HL-60 (cell line): Measurements from ENCODE around the gene WNT6.

Experiments
- DNase-seq, 2 experiments: peaks; one replicate each; pipeline ENCODE4 v3.0.0-alpha.2; 2010 to 2020; ENCODE audit warnings: low read depth in 1 of 2, low spot score in 1 of 2
- H3K27ac ChIP-seq: fragments of 250-450 bp; sonication (Bioruptor Pico); replicated peaks from 2 replicates; pipeline ENCODE4 v1.5.1; 2020; ENCODE audit warnings: mild to moderate bottlenecking, moderate library complexity
- H3K27me3 ChIP-seq: fragments of 250-450 bp; sonication (Bioruptor Pico); 2 replicates; pipeline ENCODE4 v1.5.1; 2021; ENCODE audit warnings: mild to moderate bottlenecking, moderate library complexity; ENCODE audit not compliant: insufficient read depth, poor library complexity, severe bottlenecking
- H3K4me3 ChIP-seq: replicated peaks from 2 replicates; pipeline ENCODE4 v1.5.1; 2011; ENCODE audit warnings: mild to moderate bottlenecking, control low read depth, low read length; ENCODE audit not compliant: insufficient read depth
- GABPA ChIP-seq: IDR thresholded peaks from 2 replicates; pipeline ENCODE4 v1.6.1; 2012; ENCODE audit warnings: low read depth
- POLR2AphosphoS5 ChIP-seq: IDR thresholded peaks from 2 replicates; pipeline ENCODE4 v1.6.1; 2012; ENCODE audit warnings: low read depth
- REST ChIP-seq: IDR thresholded peaks from 2 replicates; pipeline ENCODE4 v1.6.1; 2012; ENCODE audit warnings: low read depth; ENCODE audit not compliant: insufficient replicate concordance
- SPI1 ChIP-seq: IDR thresholded peaks from 2 replicates; pipeline ENCODE4 v1.6.1; 2012; ENCODE audit warnings: low read depth, mild to moderate bottlenecking, borderline replicate concordance
- TF ChIP-seq, protein P1 (sequence below): IDR thresholded peaks from one replicate; pipeline ENCODE4 v1.5.1; 2011; ENCODE audit warnings: low read length, control low read depth, inconsistent platforms; ENCODE audit not compliant: insufficient read depth

Gene WNT6

DNA sequence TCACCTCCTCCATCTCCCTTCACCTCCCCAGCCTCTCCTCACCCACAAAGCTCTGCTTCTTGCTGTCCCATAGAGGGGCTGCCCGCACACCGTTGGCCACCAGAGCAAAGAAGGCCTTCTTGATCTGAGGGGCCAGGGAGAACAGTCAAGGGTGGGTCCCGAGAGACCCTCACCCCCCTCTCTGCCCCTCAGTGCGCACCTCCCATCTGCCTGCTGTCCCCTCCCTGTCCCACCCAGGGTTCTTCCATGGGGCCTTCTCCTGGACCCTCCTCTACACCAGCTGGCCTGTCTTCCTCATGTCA is 31.2 kb upstream of the WNT6 start:
- no peak overlapping the region for H3K27ac ChIP-seq

DNA sequence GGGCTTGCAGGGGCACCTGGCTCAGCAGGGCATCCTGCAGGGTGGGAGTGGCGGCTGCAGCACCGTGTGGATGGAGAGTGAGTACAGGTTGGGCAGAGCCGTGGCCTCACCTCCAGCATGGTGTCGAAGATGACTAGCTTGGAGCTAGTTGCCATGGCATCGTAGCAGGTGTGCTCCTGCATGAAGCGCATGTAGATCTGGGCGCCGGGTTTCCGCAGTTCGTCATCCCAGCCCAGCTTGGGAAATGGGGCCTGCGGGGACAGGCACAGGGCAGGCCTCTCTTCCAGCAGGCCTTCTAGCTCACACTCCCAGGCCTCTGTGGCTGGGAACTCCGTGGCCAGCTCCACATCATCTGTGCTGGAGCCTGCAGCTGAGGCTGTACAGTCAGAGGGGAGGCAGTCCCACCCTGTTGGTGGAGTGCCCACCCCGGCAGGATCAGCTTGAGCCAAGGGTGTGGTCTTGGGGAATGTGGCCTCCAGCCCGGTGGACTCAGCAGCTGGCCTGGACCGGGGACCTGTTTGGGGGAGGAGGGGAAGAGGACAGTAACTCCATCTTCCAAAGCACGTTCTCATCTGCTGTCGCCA is 29.6 kb upstream of the WNT6 start:
- H3K27me3 ChIP-seq: no peaks in the 10 kb centered on the region
- no peak overlapping the region for H3K27ac ChIP-seq
- TF ChIP-seq, protein P1, sequence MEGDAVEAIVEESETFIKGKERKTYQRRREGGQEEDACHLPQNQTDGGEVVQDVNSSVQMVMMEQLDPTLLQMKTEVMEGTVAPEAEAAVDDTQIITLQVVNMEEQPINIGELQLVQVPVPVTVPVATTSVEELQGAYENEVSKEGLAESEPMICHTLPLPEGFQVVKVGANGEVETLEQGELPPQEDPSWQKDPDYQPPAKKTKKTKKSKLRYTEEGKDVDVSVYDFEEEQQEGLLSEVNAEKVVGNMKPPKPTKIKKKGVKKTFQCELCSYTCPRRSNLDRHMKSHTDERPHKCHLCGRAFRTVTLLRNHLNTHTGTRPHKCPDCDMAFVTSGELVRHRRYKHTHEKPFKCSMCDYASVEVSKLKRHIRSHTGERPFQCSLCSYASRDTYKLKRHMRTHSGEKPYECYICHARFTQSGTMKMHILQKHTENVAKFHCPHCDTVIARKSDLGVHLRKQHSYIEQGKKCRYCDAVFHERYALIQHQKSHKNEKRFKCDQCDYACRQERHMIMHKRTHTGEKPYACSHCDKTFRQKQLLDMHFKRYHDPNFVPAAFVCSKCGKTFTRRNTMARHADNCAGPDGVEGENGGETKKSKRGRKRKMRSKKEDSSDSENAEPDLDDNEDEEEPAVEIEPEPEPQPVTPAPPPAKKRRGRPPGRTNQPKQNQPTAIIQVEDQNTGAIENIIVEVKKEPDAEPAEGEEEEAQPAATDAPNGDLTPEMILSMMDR: no peak
- no peak for TF ChIP-seq REST
- no peak for TF ChIP-seq GABPA
- no peak for TF ChIP-seq SPI1
- TF ChIP-seq POLR2AphosphoS5: no peak
- DNase-seq: no peak
- H3K4me3 ChIP-seq: no peak overlapping the region

More for the DNA sequence above, 31.2 kb upstream of the WNT6 start:
- Histone ChIP-seq H3K4me3 (no peak overlapping the region), H3K27me3 (no peaks in the 10 kb centered on the region)
- no peak for TF ChIP-seq GABPA
- no peak for TF ChIP-seq REST
- TF ChIP-seq SPI1: no peak
- no peak for TF ChIP-seq POLR2AphosphoS5
- TF ChIP-seq, protein P1: no peak
- DNase-seq: no peak

GRCh38 chr2:218830526-218831306 is 28.9 kb upstream of the WNT6 start:
- TF ChIP-seq, protein P1: no peak
- TF ChIP-seq REST (no peak), GABPA (no peak), SPI1 (no peak), POLR2AphosphoS5 (no peak)
- Histone ChIP-seq H3K4me3 (no peak overlapping the region), H3K27ac (no peak overlapping the region), H3K27me3 (no peaks in the 10 kb centered on the region)
- no peak for DNase-seq
